Skin epidermis (tissue), 12 donors: ENCODE data around the gene TNRC6C.

Experiments
- H3K27ac ChIP-seq, 21 experiments: fragments of 200-600 bp; sonication (generic) in 11 of 21; one replicate each; pipeline ENCODE4 v1.5.0; 2020; ENCODE audit warnings: mild to moderate bottlenecking in 3 of 21, inconsistent platforms in 2 of 21, moderate library complexity in 2 of 21
- H3K4me3 ChIP-seq, 7 experiments: fragments of 200-600 bp; sonication (generic) in 2 of 7; one replicate each; pipeline ENCODE4 v1.5.0; 2020; ENCODE audit warnings: inconsistent platforms in 2 of 7, mild to moderate bottlenecking in 2 of 7, moderate library complexity in 1 of 7

TNRC6C gene

DNA sequence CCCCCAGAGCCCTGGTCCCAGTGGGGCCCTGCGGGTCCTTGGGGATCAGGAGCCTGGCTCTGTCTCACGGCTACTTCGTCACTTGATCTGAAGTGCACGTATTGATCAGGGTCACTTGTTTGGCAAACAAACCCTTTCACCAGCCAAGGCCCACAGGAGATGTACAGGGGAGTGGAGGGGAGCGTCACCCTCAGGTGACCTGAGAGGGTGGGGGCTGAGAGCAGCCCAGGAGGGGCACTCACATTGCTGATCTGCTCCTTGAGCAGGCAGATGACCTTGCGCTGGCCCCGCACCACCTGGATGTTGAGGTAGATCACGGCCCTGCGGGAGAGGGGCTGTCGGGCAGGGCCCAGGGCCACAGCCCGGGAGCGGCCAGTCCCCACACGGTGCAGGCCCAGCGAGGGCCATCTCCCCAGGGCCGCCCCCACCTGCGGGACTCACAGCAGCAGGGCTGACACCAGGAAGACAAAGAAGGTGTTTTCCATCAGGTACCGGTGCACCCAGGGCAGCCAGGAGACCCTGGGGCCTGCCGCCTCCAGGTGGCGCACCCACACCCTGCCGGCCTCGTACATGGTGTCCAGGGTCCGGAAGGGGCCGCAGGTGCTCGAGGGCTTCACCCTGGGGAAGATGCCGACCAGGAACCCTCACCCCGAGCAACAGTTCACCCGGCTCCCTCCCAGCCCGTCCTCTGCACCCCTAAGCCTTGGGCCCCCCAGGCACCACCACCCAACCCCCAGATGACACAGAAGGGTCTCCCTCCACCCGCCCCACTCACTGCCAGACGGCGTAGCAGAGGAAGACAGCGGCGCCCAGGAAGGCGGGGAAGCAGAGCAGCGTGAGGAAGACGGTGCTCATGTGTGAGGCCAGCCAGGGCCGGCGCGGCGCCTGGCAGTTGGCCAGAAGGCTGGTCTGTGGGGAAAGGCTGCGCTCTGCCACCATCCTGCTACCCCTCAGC is 158.8 kb downstream of the TNRC6C start:
- no peak overlapping the region for H3K27ac ChIP-seq
- no peak overlapping the region for H3K4me3 ChIP-seq

GRCh38 chr17:78118801-78119241 is 160.3 kb downstream of the TNRC6C start:
- no peak overlapping the region for H3K27ac ChIP-seq

DNA sequence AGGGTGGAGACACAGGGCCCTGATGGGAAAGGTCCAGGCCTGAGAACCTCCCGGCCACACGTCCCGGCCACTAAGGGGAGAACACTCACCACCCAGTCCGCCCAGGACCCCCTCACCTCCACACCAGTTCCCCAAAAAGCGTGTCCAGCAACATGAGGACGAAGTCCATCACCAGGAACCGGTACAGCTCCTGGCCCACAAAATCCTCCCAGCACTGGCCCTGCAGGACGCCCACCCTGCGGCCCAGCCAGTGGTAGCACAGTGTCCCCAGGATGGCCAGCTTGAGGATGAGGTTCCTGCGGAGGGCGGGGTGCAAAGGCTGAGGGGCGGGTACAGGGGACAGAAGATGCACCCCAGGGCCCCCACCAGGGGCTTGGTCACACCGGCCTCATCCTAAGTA is 162.0 kb downstream of the TNRC6C start:
- H3K4me3 ChIP-seq, result no peak overlapping the region
- H3K27ac ChIP-seq, result peak overlapping the region in 6 of 21 experiments; percentile 47 to 85 (median 82)

More at GRCh38 chr17:78118801-78119241, 160.3 kb downstream of the TNRC6C start:
- H3K4me3 ChIP-seq, result no peak overlapping the region

- Histone ChIP-seq H3K4me3 (peak overlapping the region in 2 of 7 experiments; percentile 7 to 15), H3K27ac (peak overlapping the region in 12 of 21 experiments; percentile 16 to 85 (median 66))
Observed at GRCh38 chr17:78120971-78121800, 162.7 kb downstream of the TNRC6C start.

DNA sequence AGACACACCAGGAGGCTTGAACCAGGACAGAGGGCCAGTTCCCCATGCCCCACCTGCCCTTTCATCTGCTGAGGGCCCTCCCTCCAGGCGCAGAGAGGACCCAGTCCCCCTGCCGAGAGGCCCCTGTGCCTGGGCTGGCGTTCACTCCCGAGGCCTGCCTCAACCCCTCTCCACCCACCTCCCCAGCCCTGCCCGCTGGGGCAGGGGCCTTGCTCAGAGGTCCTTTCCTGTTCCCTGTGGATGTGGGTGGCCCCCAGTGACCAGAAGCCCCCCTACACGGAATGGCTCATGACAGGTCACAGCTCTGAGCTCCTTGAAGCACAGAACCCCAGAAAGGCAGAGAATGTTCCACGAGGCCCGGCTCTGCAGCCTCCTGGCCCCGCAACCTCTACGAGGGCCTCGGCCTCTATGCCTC is 163.3 kb downstream of the TNRC6C start:
- Histone ChIP-seq H3K27ac (peak overlapping the region in 12 of 21 experiments; percentile 16 to 85 (median 66)), H3K4me3 (peak overlapping the region in 1 of 7 experiments; percentile 15)

GRCh38 chr17:78122216-78122930 is 163.9 kb downstream of the TNRC6C start:
- Histone ChIP-seq H3K4me3 (no peak overlapping the region), H3K27ac (peak overlapping the region in 10 of 21 experiments; percentile 48 to 85 (median 72))

- no peak overlapping the region for H3K4me3 ChIP-seq
- H3K27ac ChIP-seq, result peak overlapping the region in 4 of 21 experiments; percentile 52 to 85 (median 77)
Observed at GRCh38 chr17:78122931-78123249, 164.4 kb downstream of the TNRC6C start.

DNA sequence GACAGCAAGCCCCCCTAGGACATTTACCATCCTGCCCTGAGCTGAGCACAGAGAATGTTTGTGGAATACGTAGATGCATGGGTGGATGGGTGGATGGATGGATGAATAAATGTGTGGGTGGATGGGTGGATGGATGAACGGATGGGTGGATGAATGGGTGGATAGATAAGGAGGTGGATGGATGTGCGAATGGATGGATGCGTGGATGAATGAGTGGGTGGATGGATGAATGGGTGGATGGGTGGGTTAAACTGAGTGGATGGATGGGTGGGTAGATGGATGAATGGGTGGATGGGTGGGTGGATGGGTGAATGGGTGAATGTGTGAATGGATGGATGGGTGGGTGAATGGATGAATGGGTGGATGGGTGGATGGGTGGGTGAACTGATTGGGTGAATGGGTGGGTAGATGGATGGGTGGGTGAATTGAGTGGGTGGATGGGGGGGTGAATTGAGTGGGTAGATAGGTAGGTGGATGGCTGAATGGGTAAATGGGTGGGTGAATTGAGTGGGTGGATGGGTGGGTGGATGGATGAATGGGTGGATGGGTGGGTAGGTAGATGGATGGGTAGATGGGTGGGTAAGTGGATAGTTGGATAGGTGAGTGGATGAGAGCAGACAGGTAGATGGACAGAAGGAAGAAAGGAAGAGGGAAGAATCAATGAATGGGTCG is 164.9 kb downstream of the TNRC6C start:
- peak overlapping the region in 4 of 21 experiments; percentile 52 to 98 (median 93) for H3K27ac ChIP-seq

GRCh38 chr17:78124081-78124835 is 165.8 kb downstream of the TNRC6C start:
- no peak overlapping the region for H3K4me3 ChIP-seq
- H3K27ac ChIP-seq, result peak overlapping the region in 14 of 21 experiments; percentile 1 to 98 (median 74)

More for the DNA sequence above, 164.9 kb downstream of the TNRC6C start:
- no peak overlapping the region for H3K4me3 ChIP-seq

GRCh38 chr17:78124836-78125137 is 166.3 kb downstream of the TNRC6C start:
- H3K4me3 ChIP-seq, result peak overlapping the region in 1 of 7 experiments; percentile 2
- H3K27ac ChIP-seq, result peak overlapping the region in 16 of 21 experiments; percentile 6 to 98 (median 74)

- H3K27ac ChIP-seq, result peak overlapping the region in 18 of 21 experiments; percentile 21 to 98 (median 84)
- H3K4me3 ChIP-seq, result peak overlapping the region in 1 of 7 experiments; percentile 2
Observed at GRCh38 chr17:78125138-78125913, 166.8 kb downstream of the TNRC6C start.

GRCh38 chr17:78125976-78126894 is 167.7 kb downstream of the TNRC6C start:
- peak overlapping the region; percentile 13 to 98 (median 90) for H3K27ac ChIP-seq
- H3K4me3 ChIP-seq, result peak overlapping the region in 6 of 7 experiments; percentile 54 to 82 (median 70)

DNA sequence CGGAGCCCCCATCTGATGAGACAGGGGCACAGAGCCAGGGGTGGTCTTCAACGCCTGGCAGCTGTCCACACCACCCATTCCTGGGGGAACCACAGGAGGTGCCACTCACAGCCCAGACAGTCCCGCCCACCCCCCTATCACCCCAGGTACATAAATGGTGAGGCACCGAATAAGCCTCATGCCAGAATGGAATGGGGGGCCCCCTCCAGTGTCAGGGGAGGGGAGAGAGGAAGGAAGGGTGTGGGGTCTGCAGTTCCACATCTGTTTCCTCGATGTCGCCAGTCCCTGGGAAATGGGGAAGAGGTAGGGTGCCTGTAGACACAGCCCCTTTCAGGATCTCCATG is 168.4 kb downstream of the TNRC6C start:
- H3K27ac ChIP-seq, result peak overlapping the region; percentile 13 to 98 (median 90)
- H3K4me3 ChIP-seq, result peak overlapping the region; percentile 54 to 83 (median 72)

DNA sequence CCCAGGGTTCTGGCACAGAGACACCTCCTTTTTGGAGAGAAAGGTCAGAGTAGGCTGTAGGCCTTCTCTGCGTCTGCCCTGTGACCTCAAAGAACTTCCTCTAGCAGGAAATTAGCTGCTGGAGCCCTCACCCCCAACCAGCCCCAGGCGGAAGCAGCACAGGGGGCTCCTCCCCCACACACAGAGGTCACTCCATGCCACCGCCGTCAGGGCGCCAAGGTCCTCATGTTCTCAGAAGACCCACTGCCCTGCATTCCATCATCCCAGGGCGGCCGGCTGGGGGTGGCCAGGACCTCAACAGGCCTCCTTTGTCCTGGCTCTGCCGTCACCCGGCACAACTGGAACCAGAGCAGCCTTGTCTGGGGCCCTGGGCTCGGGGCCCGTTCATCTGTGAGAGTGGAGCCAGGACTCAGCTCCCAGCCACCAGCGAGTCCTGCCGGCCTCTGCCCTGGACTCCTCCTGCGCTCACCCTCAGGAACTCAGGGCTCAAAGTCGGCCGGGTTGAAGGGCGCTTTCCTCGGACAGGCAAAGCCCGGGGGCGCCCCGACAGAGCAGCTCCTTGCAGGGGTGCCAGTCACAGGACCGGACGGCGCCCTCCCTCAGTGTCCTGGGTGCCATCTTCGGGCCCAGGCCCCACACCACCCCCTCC is 168.9 kb downstream of the TNRC6C start:
- Histone ChIP-seq H3K27ac (peak overlapping the region; percentile 48 to 98 (median 90)), H3K4me3 (peak overlapping the region; percentile 54 to 83 (median 72))

GRCh38 chr17:78127888-78128550 is 169.5 kb downstream of the TNRC6C start:
- Histone ChIP-seq H3K4me3 (peak overlapping the region; percentile 54 to 83 (median 72)), H3K27ac (peak overlapping the region; percentile 48 to 98 (median 90))
